ENCODE data around the gene SUN5. TPM values are rescaled to one million over a fixed set of nuclear protein-coding genes. Genes with fewer than 3 reads are reported as not detected.
A peak's percentile ranks its signal among the peaks of the same experiment; 100 is the strongest.

SUN5 gene
- total and polyA plus RNA-seq, 2 of the 8 experiments (the other 6 are each of a cell fraction or from before 2014, with no cell fraction given): not detected

- no peak overlapping the region for H3K4me2 ChIP-seq (ENCODE audit: insufficient read depth in 1 of 2, low read depth in 2 of 2, low read length in 2 of 2)
- no peaks in the 10 kb centered on the region for H3K9me3 ChIP-seq (ENCODE audit: insufficient read depth in 2 of 2, low read depth in 1 of 2, low read length in 1 of 2)
- ChIA-PET POLR2A (ENCODE audit: partially characterized antibody) (no interaction called here), CTCF (ENCODE audit: partially characterized antibody) (interaction anchor here (0.7 to 4.5 kb wide), 47 partner anchors 9 to 423 kb away, joined by 3 to 41 read pairs (median 5); partner anchors contain the start of gene SUN5)
- no peak overlapping the region for H4K5ac ChIP-seq (ENCODE audit: insufficient read length, low read depth, low read length)
- H3K9ac ChIP-seq (replicated peaks in 1 of 4; ENCODE audit: extremely low read depth in 1 of 4, low read depth in 3 of 4, low read length in 3 of 4): no peak overlapping the region
- no peak overlapping the region for H2BK12ac ChIP-seq (ENCODE audit: low read depth, low read length)
- H3K23me2 ChIP-seq (ENCODE audit: low read depth, low read length): no peaks in the 10 kb centered on the region
- no peak overlapping the region for H2BK20ac ChIP-seq (ENCODE audit: low read length)
- no peaks in the 10 kb centered on the region for H3K36me3 ChIP-seq (ENCODE audit: control insufficient read depth in 2 of 4, insufficient read depth in 4 of 4, low read length in 3 of 4)
- H3K27ac ChIP-seq (ENCODE audit: low read depth, low read length): no peak overlapping the region
- no peaks in the 10 kb centered on the region for H3K4me1 ChIP-seq (replicated peaks in 1 of 4; ENCODE audit: control insufficient read depth in 3 of 4, insufficient read depth in 4 of 4, low read length in 3 of 4)
- H2AK5ac ChIP-seq (ENCODE audit: low read depth, low read length): no peak overlapping the region
- no peak overlapping the region for H3K14ac ChIP-seq (ENCODE audit: insufficient read length)
- H3K56ac ChIP-seq (replicated peaks; ENCODE audit: insufficient read length, low read depth, low read length): no peak overlapping the region
- no peak overlapping the region for H2BK5ac ChIP-seq (ENCODE audit: low read depth, low read length)
- no peaks in the 10 kb centered on the region for H3K79me2 ChIP-seq (ENCODE audit: control insufficient read depth in 1 of 2, insufficient read depth in 2 of 2, low read length in 2 of 2)
- no peak overlapping the region for H3K4ac ChIP-seq (replicated peaks; ENCODE audit: insufficient read length, low read depth, low read length)
- H2AFZ ChIP-seq (ENCODE audit: low read length): no peak overlapping the region
- no peak overlapping the region for H3K18ac ChIP-seq (ENCODE audit: extremely low read depth, low read length)
- H4K8ac ChIP-seq (ENCODE audit: extremely low read depth, insufficient read depth, low read length): no peak overlapping the region
- FAIRE-seq: peak; percentile 75
- DNase-seq (ENCODE audit: low read depth in 1 of 2, low spot score in 2 of 2): peak in 1 of 2 experiments; percentile 43
- peaks cover 10 to 28% (median 20%) of the 10 kb centered on the region in 4 experiments for H3K27me3 ChIP-seq (replicated peaks in 1 of 4; ENCODE audit: control insufficient read depth in 3 of 4, extremely low read depth in 1 of 4, insufficient read depth in 3 of 4, low read length in 3 of 4)
- 58% methylated on average over 4 of the region's 4 CpGs; no CpG with 5 or more reads in 1 of the 2 experiments for WGBS, 2 experiments (ENCODE audit: extremely low coverage in 1 of 2, insufficient coverage in 1 of 2, insufficient read length in 1 of 2, insufficient replicate concordance in 2 of 2, low coverage in 1 of 2, low lambda C conversion rate in 2 of 2, missing lambda C conversion rate in 1 of 2)
- no peak overlapping the region for H3K4me3 ChIP-seq (ENCODE audit: extremely low read depth in 1 of 4, insufficient read depth in 2 of 4, low read depth in 3 of 4, low read length in 4 of 4)
- H2BK120ac ChIP-seq (replicated peaks; ENCODE audit: low read depth, low read length): no peak overlapping the region
- H3K23ac ChIP-seq (ENCODE audit: insufficient read length): no peak overlapping the region
- H3K79me1 ChIP-seq (ENCODE audit: low read depth, low read length): no peaks in the 10 kb centered on the region
- peaks cover 0 to 3% of the 10 kb centered on the region in 2 experiments for H4K20me1 ChIP-seq (replicated peaks in 1 of 2; ENCODE audit: control insufficient read depth in 1 of 2, insufficient read depth in 2 of 2, low read length in 2 of 2)
- H2BK15ac ChIP-seq (ENCODE audit: low read length): no peak overlapping the region
- no peak overlapping the region for H4K91ac ChIP-seq (replicated peaks; ENCODE audit: insufficient read length, low read length)
- no peak for TF ChIP-seq NRF1 (IDR thresholded peaks at IDR 0.05; ENCODE audit: low read depth, low read length)
- no peak for TF ChIP-seq CREB1 (IDR thresholded peaks at IDR 0.05)
- no peak for TF ChIP-seq FOSL1 (IDR thresholded peaks at IDR 0.05; ENCODE audit: insufficient read depth, low read depth, low read length)
- no peak for TF ChIP-seq EP300 (IDR thresholded peaks at IDR 0.05; ENCODE audit: borderline replicate concordance in 1 of 2, low read depth in 2 of 2, low read length in 2 of 2)
- TF ChIP-seq TEAD4 (IDR thresholded peaks at IDR 0.05; ENCODE audit: low read depth, low read length): no peak
- TF ChIP-seq CBX5 (IDR thresholded peaks at IDR 0.05; ENCODE audit: low read depth, low read length): no peak
- peak; percentile 64 to 66 for TF ChIP-seq RAD21 (IDR thresholded peaks at IDR 0.05 in 1 of 2, conservative IDR thresholded peaks at IDR 0.05 in 1 of 2; ENCODE audit: low read depth in 2 of 2, low read length in 2 of 2)
- TF ChIP-seq HDAC2 (IDR thresholded peaks at IDR 0.05; ENCODE audit: borderline replicate concordance in 1 of 2, low read depth in 2 of 2, low read length in 2 of 2): no peak
- TF ChIP-seq CBX8 (IDR thresholded peaks at IDR 0.05; ENCODE audit: borderline replicate concordance, low read depth, low read length): no peak
- no peak for TF ChIP-seq POU5F1 (IDR thresholded peaks at IDR 0.05; ENCODE audit: low read depth, low read length)
- TF ChIP-seq RNF2 (IDR thresholded peaks at IDR 0.05; ENCODE audit: borderline replicate concordance, low read depth, low read length, missing control alignments, poor library complexity, severe bottlenecking): no peak
- TF ChIP-seq BRCA1 (IDR thresholded peaks at IDR 0.05; ENCODE audit: low read depth, low read length): no peak
- TF ChIP-seq JUN (IDR thresholded peaks at IDR 0.05; ENCODE audit: low read depth, low read length): no peak
Measured at GRCh38 chr20:32945710-32946221, 58.5 kb downstream of the SUN5 start.
